Gastroesophageal sphincter (tissue), 3 donors: ENCODE measurements around the gene HS1BP3.

Experiments used
- CTCF ChIP-seq, 4 experiments: fragments of 200-600 bp in 2 of 4; fragments of 450-650 bp in 2 of 4; sonication (generic) in 1 of 4; IDR thresholded peaks; one replicate each; pipeline ENCODE4 v1.5.1; 2017 to 2019; ENCODE audit warnings: antibody characterized with exemption in 4 of 4, mild to moderate bottlenecking in 2 of 4, moderate library complexity in 2 of 4
- EP300 ChIP-seq: sonication (generic); formaldehyde crosslinking; IDR thresholded peaks from one replicate; pipeline ENCODE4 v1.6.1; 2017; ENCODE audit warnings: antibody characterized with exemption, mild to moderate bottlenecking
- POLR2AphosphoS5 ChIP-seq: sonication (generic); formaldehyde crosslinking; IDR thresholded peaks from one replicate; pipeline ENCODE4 v1.6.1; 2017; ENCODE audit warnings: antibody characterized with exemption

GRCh38 chr2:20692081-20692480 lies 41.2 kb upstream of the HS1BP3 start:
- TF ChIP-seq CTCF (IDR thresholded peaks at IDR 0.05) (no peak), POLR2AphosphoS5 (no peak), EP300 (no peak)
